CD14-positive monocyte (primary cell): Measurements from ENCODE around the gene GRIA3. TPM values are rescaled to one million over a fixed set of nuclear protein-coding genes. Genes with fewer than 3 reads are reported as not detected.

Experiments used
- DNase-seq, 3 donors: peaks; one replicate each; pipeline ENCODE4 v3.0.0-alpha.2; 2011 to 2022
- H2AFZ ChIP-seq: 2 replicates; pipeline ENCODE4 v1.6.0; 2012; ENCODE audit warnings: mild to moderate bottlenecking, low read depth, low read length, inconsistent platforms; ENCODE audit not compliant: insufficient read depth, poor library complexity, severe bottlenecking
- H3K27ac ChIP-seq, 2 donors: 1 replicate in 1 of 2; 2 replicates in 1 of 2; pipeline ENCODE4 v1.5.1; 2012 to 2013; ENCODE audit warnings: low read length in 2 of 2, control low read depth in 1 of 2, inconsistent platforms in 1 of 2, low read depth in 1 of 2, mild to moderate bottlenecking in 1 of 2
- H3K27me3 ChIP-seq, 2 donors: one replicate each; pipeline versions ENCODE4 v1.6.0 to v1.6.1; 2011 to 2013; ENCODE audit warnings: low read length in 2 of 2; ENCODE audit not compliant: control insufficient read depth in 2 of 2, insufficient read depth in 2 of 2
- H3K36me3 ChIP-seq, 2 donors: replicated peaks in 1 of 2; 1 replicate in 1 of 2; 2 replicates in 1 of 2; pipeline versions ENCODE4 v1.5.1 to v1.6.1; 2012 to 2013; ENCODE audit warnings: low read length in 2 of 2, control low read depth in 1 of 2, inconsistent platforms in 1 of 2, mild to moderate bottlenecking in 1 of 2; ENCODE audit not compliant: insufficient read depth in 2 of 2, control insufficient read depth in 1 of 2
- H3K4me1 ChIP-seq, 2 donors: 1 replicate in 1 of 2; 2 replicates in 1 of 2; pipeline versions ENCODE4 v1.5.1 to v1.6.1; 2012 to 2013; ENCODE audit warnings: low read length in 2 of 2, control low read depth in 1 of 2, inconsistent platforms in 1 of 2, mild to moderate bottlenecking in 1 of 2, moderate library complexity in 1 of 2; ENCODE audit not compliant: insufficient read depth in 2 of 2, control insufficient read depth in 1 of 2
- H3K4me2 ChIP-seq: replicated peaks from 2 replicates; pipeline ENCODE3; 2012; ENCODE audit warnings: low read length, moderate library complexity, mild to moderate bottlenecking; ENCODE audit not compliant: poor library complexity, severe bottlenecking; ENCODE audit errors: extremely low read depth
- H3K4me3 ChIP-seq, 3 experiments: fragments of 200-600 bp in 1 of 3; sonication (generic) in 1 of 3; replicated peaks in 1 of 3; 1 replicate in 2 of 3; 2 replicates in 1 of 3; pipeline ENCODE4 v1.5.1; 2011 to 2013; ENCODE audit warnings: low read length in 3 of 3, mild to moderate bottlenecking in 3 of 3, control low read depth in 2 of 3, low read depth in 2 of 3, inconsistent platforms in 1 of 3, moderate library complexity in 1 of 3
- H3K79me2 ChIP-seq: 2 replicates; pipeline ENCODE4 v1.6.0; 2012; ENCODE audit warnings: mild to moderate bottlenecking, control low read depth, inconsistent platforms, low read length, moderate library complexity; ENCODE audit not compliant: insufficient read depth
- H3K9ac ChIP-seq: 2 replicates; pipeline ENCODE4 v1.6.0; 2017; ENCODE audit warnings: low read length, mild to moderate bottlenecking; ENCODE audit not compliant: insufficient read depth, poor library complexity, severe bottlenecking
- H3K9me3 ChIP-seq, 2 donors: replicated peaks in 1 of 2; 1 replicate in 1 of 2; 2 replicates in 1 of 2; pipeline versions ENCODE4 v1.5.1 to v1.6.1; 2012 to 2013; ENCODE audit warnings: low read length in 2 of 2, control low read depth in 1 of 2; ENCODE audit not compliant: control insufficient read depth in 1 of 2, insufficient read depth in 1 of 2
- H4K20me1 ChIP-seq: 2 replicates; pipeline ENCODE4 v1.6.0; 2012; ENCODE audit warnings: mild to moderate bottlenecking, low read length, control low read depth, moderate library complexity; ENCODE audit not compliant: insufficient read depth
- H3K27ac Mint-ChIP-seq, 7 donors: one replicate each; pipeline ENCODE4 v1.8.0; 2020; ENCODE audit warnings: mild to moderate bottlenecking in 7 of 7, mixed read lengths in 7 of 7, moderate library complexity in 6 of 7, inconsistent platforms in 2 of 7
- H3K27me3 Mint-ChIP-seq, 3 donors: one replicate each; pipeline ENCODE4 v1.8.0; 2021 to 2022; ENCODE audit warnings: low read depth in 3 of 3, mild to moderate bottlenecking in 3 of 3, mixed read lengths in 3 of 3, moderate library complexity in 3 of 3, inconsistent platforms in 1 of 3
- H3K36me3 Mint-ChIP-seq, 2 donors: one replicate each; pipeline ENCODE4 v1.8.0; 2020; ENCODE audit warnings: mixed read lengths in 2 of 2, inconsistent platforms in 1 of 2, mild to moderate bottlenecking in 1 of 2
- H3K4me1 Mint-ChIP-seq: one replicate; pipeline ENCODE4 v1.8.0; 2020; ENCODE audit warnings: mild to moderate bottlenecking, mixed read lengths
- H3K4me3 Mint-ChIP-seq, 2 donors: one replicate each; pipeline ENCODE4 v1.8.0; 2020; ENCODE audit warnings: mild to moderate bottlenecking in 2 of 2, mixed read lengths in 2 of 2, moderate library complexity in 1 of 2
- H3K9me3 Mint-ChIP-seq, 7 donors: one replicate each; pipeline ENCODE4 v1.8.0; 2020 to 2022; ENCODE audit warnings: mixed read lengths in 7 of 7, mild to moderate bottlenecking in 6 of 7, moderate library complexity in 6 of 7, inconsistent platforms in 2 of 7
- WGBS: methylation state at CpG from one replicate; pipeline ENCODE4 v1.1.5; 2013; ENCODE audit warnings: missing lambda C conversion rate; ENCODE audit not compliant: insufficient coverage; 5-methylcytosine and 5-hydroxymethylcytosine counted together
- intact Hi-C, 2 donors: fragments of 100-400 bp; cut with micrococcal nuclease; formaldehyde crosslinking; loops; one replicate each; pipeline versions ENCODE4 v1.15.0 to v1.15.1; 2023
- polyA plus RNA-seq, 3 donors: library from polyadenylated mRNA; depleted of rRNA in 1 of 3; unstranded in 2 of 3; stranded (reverse) in 1 of 3; fragments of 300-500 nt in 2 of 3; fragments of >200 nt in 1 of 3; fragmentation: Illumina TruSeq in 2 of 3; gene quantifications; 1 replicate in 2 of 3; 2 replicates in 1 of 3; pipeline ENCODE4 v1.2.3, GENCODE V29; 2012 to 2021
- TF ChIP-seq, protein P1 (sequence below): fragments of 200-600 bp; IDR thresholded peaks from one replicate; pipeline ENCODE4 v1.8.0; 2022; ENCODE audit warnings: antibody characterized with exemption, mild to moderate bottlenecking

Gene GRIA3
- polyA plus RNA-seq, 3 donors, result not detected

DNA sequence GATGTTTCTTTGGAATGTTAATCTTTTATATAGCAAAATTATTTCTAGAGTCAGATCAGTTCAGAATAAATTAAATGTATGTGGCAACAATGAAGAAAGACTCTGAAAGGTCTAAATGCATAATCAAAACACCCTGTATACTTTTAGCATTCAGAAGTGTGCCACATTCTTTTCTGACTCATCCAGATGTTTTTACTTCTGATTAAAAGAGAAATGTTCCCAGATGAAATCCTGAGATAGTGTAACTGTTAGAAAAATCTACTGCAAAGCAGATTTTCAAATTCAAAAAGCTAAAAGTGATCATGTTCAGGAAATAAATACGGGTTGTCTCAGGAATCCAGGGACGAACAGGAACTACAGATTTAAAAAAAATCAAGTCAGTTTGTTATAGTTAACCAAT lies 241.4 kb downstream of the GRIA3 start:
- no CpG with 5 or more reads among the region's 2 CpGs for WGBS
- H3K27ac ChIP-seq, result no peak overlapping the region
- H4K20me1 ChIP-seq, result no peaks in the 10 kb centered on the region
- Mint-ChIP-seq H3K27me3 (peaks cover 0 to 2% (median 0%) of the 10 kb centered on the region in 3 donors), H3K27ac (no peak overlapping the region), H3K4me3 (no peak overlapping the region), H3K4me1 (no peaks in the 10 kb centered on the region), H3K9me3 (no peaks in the 10 kb centered on the region), H3K36me3 (no peaks in the 10 kb centered on the region)
- H3K79me2 ChIP-seq, result no peaks in the 10 kb centered on the region
- intact Hi-C loops, result no loop called here
- no peaks in the 10 kb centered on the region for H3K36me3 ChIP-seq
- H3K9ac ChIP-seq, result no peak overlapping the region
- no peaks in the 10 kb centered on the region for H3K27me3 ChIP-seq
- TF ChIP-seq, protein P1, sequence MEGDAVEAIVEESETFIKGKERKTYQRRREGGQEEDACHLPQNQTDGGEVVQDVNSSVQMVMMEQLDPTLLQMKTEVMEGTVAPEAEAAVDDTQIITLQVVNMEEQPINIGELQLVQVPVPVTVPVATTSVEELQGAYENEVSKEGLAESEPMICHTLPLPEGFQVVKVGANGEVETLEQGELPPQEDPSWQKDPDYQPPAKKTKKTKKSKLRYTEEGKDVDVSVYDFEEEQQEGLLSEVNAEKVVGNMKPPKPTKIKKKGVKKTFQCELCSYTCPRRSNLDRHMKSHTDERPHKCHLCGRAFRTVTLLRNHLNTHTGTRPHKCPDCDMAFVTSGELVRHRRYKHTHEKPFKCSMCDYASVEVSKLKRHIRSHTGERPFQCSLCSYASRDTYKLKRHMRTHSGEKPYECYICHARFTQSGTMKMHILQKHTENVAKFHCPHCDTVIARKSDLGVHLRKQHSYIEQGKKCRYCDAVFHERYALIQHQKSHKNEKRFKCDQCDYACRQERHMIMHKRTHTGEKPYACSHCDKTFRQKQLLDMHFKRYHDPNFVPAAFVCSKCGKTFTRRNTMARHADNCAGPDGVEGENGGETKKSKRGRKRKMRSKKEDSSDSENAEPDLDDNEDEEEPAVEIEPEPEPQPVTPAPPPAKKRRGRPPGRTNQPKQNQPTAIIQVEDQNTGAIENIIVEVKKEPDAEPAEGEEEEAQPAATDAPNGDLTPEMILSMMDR, result no peak
- H3K4me3 ChIP-seq, result no peak overlapping the region
- H3K4me1 ChIP-seq, result no peaks in the 10 kb centered on the region
- H3K4me2 ChIP-seq, result no peak overlapping the region
- no peak overlapping the region for H2AFZ ChIP-seq
- no peak for DNase-seq
- no peaks in the 10 kb centered on the region for H3K9me3 ChIP-seq

DNA sequence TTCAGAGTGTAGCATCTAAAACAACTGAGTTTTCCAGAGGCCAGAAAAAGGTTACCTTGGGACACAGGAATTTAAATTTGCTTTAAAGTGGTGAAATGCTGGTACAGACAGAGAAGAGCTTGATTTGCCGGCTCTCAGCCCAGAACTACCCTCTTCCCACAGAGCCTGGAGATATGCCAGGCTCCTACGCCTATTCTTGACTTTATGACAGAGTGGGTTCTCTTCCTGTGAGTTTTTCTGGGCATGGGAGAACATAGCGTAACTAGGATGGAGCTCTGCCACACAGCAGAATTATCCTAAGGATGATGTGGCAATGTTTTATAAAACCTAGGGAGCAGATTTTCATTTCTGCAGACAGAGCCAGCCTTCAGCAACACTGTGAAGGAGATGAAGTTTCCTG lies 241.8 kb downstream of the GRIA3 start:
- no peaks in the 10 kb centered on the region for H3K4me1 ChIP-seq
- no peaks in the 10 kb centered on the region for H3K4me1 Mint-ChIP-seq
- H3K27ac ChIP-seq, result no peak overlapping the region
- no peaks in the 10 kb centered on the region for H3K36me3 Mint-ChIP-seq
- no peak overlapping the region for H3K27ac Mint-ChIP-seq
- H3K4me3 Mint-ChIP-seq, result no peak overlapping the region
- intact Hi-C loops, result no loop called here
- WGBS, result no CpG with 5 or more reads among the region's 3 CpGs
- H3K9me3 ChIP-seq, result no peaks in the 10 kb centered on the region
- H3K4me2 ChIP-seq, result no peak overlapping the region
- no peaks in the 10 kb centered on the region for H3K9me3 Mint-ChIP-seq
- H3K27me3 ChIP-seq, result no peaks in the 10 kb centered on the region
- H3K36me3 ChIP-seq, result no peaks in the 10 kb centered on the region
- H2AFZ ChIP-seq, result no peak overlapping the region
- no peaks in the 10 kb centered on the region for H4K20me1 ChIP-seq
- H3K79me2 ChIP-seq, result no peaks in the 10 kb centered on the region
- H3K4me3 ChIP-seq, result no peak overlapping the region
- H3K9ac ChIP-seq, result no peak overlapping the region
- DNase-seq, result no peak
- peaks cover 0 to 3% (median 0%) of the 10 kb centered on the region in 3 donors for H3K27me3 Mint-ChIP-seq
- TF ChIP-seq, protein P1, result no peak
